IMR-90 (cell line): ENCODE measurements around the gene MKRN2OS. TPM values are rescaled to one million over a fixed set of nuclear protein-coding genes. Genes with fewer than 3 reads are reported as not detected.

Source experiments
- ATAC-seq: fragments of 200-7000 bp; cut with Tn5 transposase; 2 replicates; pipeline ENCODE4 v1.9.1; 2020; ENCODE audit warnings: low read depth, mild to moderate bottlenecking, moderate library complexity
- BruUV-seq: library from RNA; stranded (reverse); fragments of 400-500 nt; replicated peaks from 2 replicates; lab custom pipeline; 2021; lab: Mats Ljungman, UMichigan
- CTCF ChIA-PET: fragments of 300-600 bp; formaldehyde crosslinking; extraction: SDS; loops from one replicate; lab custom pipeline; 2021; ENCODE audit warnings: antibody characterized with exemption; lab: Yijun Ruan, JAX
- POLR2A ChIA-PET: fragments of 300-600 bp; sonication (Branson Sonifier 250); formaldehyde crosslinking; loops from one replicate; lab custom pipeline; 2022; ENCODE audit warnings: antibody characterized with exemption; ENCODE audit not compliant: unreplicated experiment; lab: Charles Lee
- DNase-seq: peaks from one replicate; pipeline ENCODE4 v3.0.0; 2013
- H2AFZ ChIP-seq: replicated peaks from 2 replicates; pipeline ENCODE3; 2013; ENCODE audit warnings: low read length, mild to moderate bottlenecking; ENCODE audit not compliant: poor library complexity
- H2AK5ac ChIP-seq: 2 replicates; pipeline ENCODE4 v1.6.1; 2013; ENCODE audit warnings: low read depth, low read length, inconsistent platforms
- H2AK9ac ChIP-seq: replicated peaks from 2 replicates; pipeline ENCODE3; 2013; ENCODE audit warnings: mild to moderate bottlenecking, low read depth, low read length, moderate library complexity; ENCODE audit not compliant: poor library complexity
- H2BK120ac ChIP-seq: 2 replicates; pipeline ENCODE4 v1.6.1; 2013; ENCODE audit warnings: low read depth, low read length, inconsistent platforms
- H2BK15ac ChIP-seq: 3 replicates; pipeline ENCODE4 v1.6.1; 2013; ENCODE audit warnings: low read depth, low read length, inconsistent platforms
- H2BK20ac ChIP-seq: 2 replicates; pipeline ENCODE4 v1.6.1; 2013; ENCODE audit warnings: low read depth, mild to moderate bottlenecking, inconsistent platforms, low read length, moderate library complexity
- H2BK5ac ChIP-seq: 2 replicates; pipeline ENCODE4 v1.6.1; 2013; ENCODE audit warnings: mild to moderate bottlenecking, low read depth, low read length, inconsistent platforms; ENCODE audit not compliant: poor library complexity, severe bottlenecking
- H3K14ac ChIP-seq: replicated peaks from 2 replicates; pipeline ENCODE4 v1.6.1; 2013; ENCODE audit warnings: low read depth, low read length, inconsistent platforms
- H3K18ac ChIP-seq: 2 replicates; pipeline ENCODE4 v1.6.1; 2013; ENCODE audit warnings: low read depth, low read length, control low read depth
- H3K23ac ChIP-seq: 2 replicates; pipeline ENCODE4 v1.6.1; 2013; ENCODE audit warnings: low read depth, low read length, inconsistent platforms
- H3K27ac ChIP-seq: 2 replicates; pipeline ENCODE4 v1.5.1; 2013; ENCODE audit warnings: mild to moderate bottlenecking, control low read depth, low read length; ENCODE audit not compliant: insufficient read depth
- H3K27me3 ChIP-seq: 2 replicates; pipeline ENCODE4 v1.6.1; 2013; ENCODE audit warnings: low read length; ENCODE audit not compliant: control insufficient read depth, insufficient read depth
- H3K36me3 ChIP-seq: 2 replicates; pipeline ENCODE4 v1.6.1; 2013; ENCODE audit warnings: low read length, mixed read lengths; ENCODE audit not compliant: control insufficient read depth, insufficient read depth
- H3K4ac ChIP-seq: 2 replicates; pipeline ENCODE4 v1.6.1; 2013; ENCODE audit warnings: low read depth, low read length, inconsistent platforms
- H3K4me1 ChIP-seq: 2 replicates; pipeline ENCODE4 v1.6.1; 2013; ENCODE audit warnings: low read length, mixed read lengths; ENCODE audit not compliant: control insufficient read depth, insufficient read depth
- H3K4me2 ChIP-seq: 2 replicates; pipeline ENCODE4 v1.6.1; 2013; ENCODE audit warnings: low read depth, mild to moderate bottlenecking, control low read depth, low read length, moderate library complexity
- H3K4me3 ChIP-seq: 2 replicates; pipeline ENCODE4 v1.5.1; 2013; ENCODE audit warnings: low read depth, mild to moderate bottlenecking, control low read depth, low read length, moderate library complexity; ENCODE audit not compliant: insufficient read depth
- H3K56ac ChIP-seq: 2 replicates; pipeline ENCODE4 v1.6.1; 2013; ENCODE audit warnings: low read length, inconsistent platforms; ENCODE audit not compliant: insufficient read depth; ENCODE audit errors: extremely low read depth
- H3K79me1 ChIP-seq, 2 experiments: 2 replicates each; pipeline ENCODE4 v1.6.1; 2013; ENCODE audit warnings: low read length in 2 of 2, inconsistent platforms in 1 of 2, low read depth in 1 of 2
- H3K9ac ChIP-seq: 2 replicates; pipeline ENCODE4 v1.6.1; 2013; ENCODE audit warnings: low read depth, low read length, control low read depth
- H3K9me1 ChIP-seq: 2 replicates; pipeline ENCODE4 v1.6.1; 2013; ENCODE audit warnings: low read length, inconsistent platforms; ENCODE audit not compliant: insufficient read depth
- H3K9me3 ChIP-seq: 2 replicates; pipeline ENCODE4 v1.6.1; 2013; ENCODE audit warnings: low read length; ENCODE audit not compliant: control insufficient read depth, insufficient read depth
- H4K20me1 ChIP-seq: 2 replicates; pipeline ENCODE4 v1.6.1; 2013; ENCODE audit warnings: low read length, inconsistent platforms; ENCODE audit not compliant: insufficient read depth
- H4K5ac ChIP-seq: 2 replicates; pipeline ENCODE4 v1.6.1; 2013; ENCODE audit warnings: mild to moderate bottlenecking, low read depth, low read length, control low read depth
- H4K8ac ChIP-seq, 2 experiments: 2 replicates each; pipeline ENCODE4 v1.6.1; 2013; ENCODE audit warnings: low read depth in 2 of 2, low read length in 2 of 2, control low read depth in 1 of 2, inconsistent platforms in 1 of 2
- H4K91ac ChIP-seq: 2 replicates; pipeline ENCODE4 v1.6.1; 2013; ENCODE audit warnings: low read depth, low read length, inconsistent platforms; ENCODE audit not compliant: insufficient read depth
- BHLHE40 ChIP-seq: fragments of 150-350 bp; IDR thresholded peaks from 2 replicates; pipeline ENCODE4 v1.6.1; 2016; ENCODE audit warnings: mild to moderate bottlenecking, low read depth, low read length
- CEBPB ChIP-seq: IDR thresholded peaks from 2 replicates; pipeline ENCODE4 v1.6.1; 2012; ENCODE audit warnings: low read depth, low read length, improper control_type of control experiment
- CHD1 ChIP-seq: IDR thresholded peaks from 2 replicates; pipeline ENCODE4 v1.6.1; 2012; ENCODE audit warnings: low read depth, low read length, improper control_type of control experiment
- FOS ChIP-seq: fragments of 150-350 bp; IDR thresholded peaks from 2 replicates; pipeline ENCODE4 v1.6.1; 2016; ENCODE audit warnings: low read depth, low read length
- MAFK ChIP-seq: IDR thresholded peaks from 2 replicates; pipeline ENCODE4 v1.6.1; 2012; ENCODE audit warnings: low read depth, low read length, improper control_type of control experiment
- MAZ ChIP-seq: IDR thresholded peaks from 2 replicates; pipeline ENCODE4 v1.6.1; 2012; ENCODE audit warnings: low read depth, mild to moderate bottlenecking, low read length, improper control_type of control experiment, moderate library complexity, borderline replicate concordance
- MXI1 ChIP-seq: IDR thresholded peaks from 2 replicates; pipeline ENCODE4 v1.6.1; 2012; ENCODE audit warnings: low read depth, mild to moderate bottlenecking, low read length, moderate library complexity, borderline replicate concordance
- NFE2L2 ChIP-seq: fragments of 150-350 bp; IDR thresholded peaks from 2 replicates; pipeline ENCODE4 v1.6.1; 2016; ENCODE audit warnings: low read depth, mild to moderate bottlenecking, low read length
- POLR2A ChIP-seq: IDR thresholded peaks from 2 replicates; pipeline ENCODE4 v1.6.1; 2012; ENCODE audit warnings: mild to moderate bottlenecking, low read depth, low read length
- RAD21 ChIP-seq: IDR thresholded peaks from 2 replicates; pipeline ENCODE4 v1.6.1; 2012; ENCODE audit warnings: low read length, improper control_type of control experiment
- RCOR1 ChIP-seq: IDR thresholded peaks from 2 replicates; pipeline ENCODE4 v1.6.1; 2012; ENCODE audit warnings: mild to moderate bottlenecking, low read length, improper control_type of control experiment; ENCODE audit not compliant: insufficient replicate concordance
- RFX5 ChIP-seq: IDR thresholded peaks from 2 replicates; pipeline ENCODE4 v1.8.0; 2012; ENCODE audit warnings: low read depth, mild to moderate bottlenecking, low read length, moderate library complexity
- SMC3 ChIP-seq: fragments of 150-350 bp; IDR thresholded peaks from 2 replicates; pipeline ENCODE4 v1.6.1; 2016; ENCODE audit warnings: low read depth, mild to moderate bottlenecking, antibody characterized with exemption, low read length, moderate library complexity
- WGBS, 2 experiments: methylation state at CpG; one replicate each; pipeline versions ENCODE4 v1.1.5 to v1.1.7; 2013; ENCODE audit warnings: missing lambda C conversion rate in 2 of 2; ENCODE audit not compliant: insufficient read length in 1 of 2; ENCODE audit errors: extremely low coverage in 2 of 2; 5-methylcytosine and 5-hydroxymethylcytosine counted together
- dilution Hi-C: fragments of 300-500 bp; cut with HindIII; formaldehyde crosslinking; loops from one replicate; pipeline ENCODE4 v1.14.3; 2018; ENCODE audit warnings: low sequenced_read_pairs; ENCODE audit not compliant: unreplicated experiment
- in situ Hi-C: fragments of 300-500 bp; cut with MboI; formaldehyde crosslinking; loops from 3 replicates; pipeline ENCODE4 v1.14.3; 2019; ENCODE audit warnings: low sequenced_read_pairs, inconsistent platforms, mixed read lengths
- intact Hi-C: fragments of 100-400 bp; cut with micrococcal nuclease; formaldehyde crosslinking; loops from 2 replicates; pipeline ENCODE4 v1.10.0; 2022
- polyA plus RNA-seq, 3 experiments: library from polyadenylated mRNA; depleted of rRNA; stranded (reverse); fragments of >200 nt; gene quantifications; 2 replicates each; pipeline ENCODE4 v1.2.3, GENCODE V29; 2012; ENCODE audit warnings: low replicate concordance in 1 of 3
- total RNA-seq: library from RNA; depleted of rRNA; stranded (reverse); fragments of >200 nt; gene quantifications from 2 replicates; pipeline ENCODE4 v1.2.3, GENCODE V29; 2012
- TF ChIP-seq, protein P1 (sequence below): fragments of 150-350 bp; IDR thresholded peaks from 2 replicates; pipeline ENCODE4 v1.6.1; 2017; ENCODE audit warnings: mild to moderate bottlenecking, antibody characterized with exemption, low read length, low read depth
- TF ChIP-seq, protein P2 (sequence below): fragments of 150-350 bp; IDR thresholded peaks from 2 replicates; pipeline ENCODE4 v1.6.1; 2016; ENCODE audit warnings: low read depth, mild to moderate bottlenecking, low read length, moderate library complexity, borderline replicate concordance
- TF ChIP-seq, protein P3 (sequence below): conservative IDR thresholded peaks from 2 replicates; pipeline ENCODE4 v1.5.1; 2012; ENCODE audit warnings: mild to moderate bottlenecking, low read depth, low read length, improper control_type of control experiment

The MKRN2OS gene
- total and polyA plus RNA-seq, 2 of the 4 experiments (the other 2 are of a cell fraction): not detected

DNA sequence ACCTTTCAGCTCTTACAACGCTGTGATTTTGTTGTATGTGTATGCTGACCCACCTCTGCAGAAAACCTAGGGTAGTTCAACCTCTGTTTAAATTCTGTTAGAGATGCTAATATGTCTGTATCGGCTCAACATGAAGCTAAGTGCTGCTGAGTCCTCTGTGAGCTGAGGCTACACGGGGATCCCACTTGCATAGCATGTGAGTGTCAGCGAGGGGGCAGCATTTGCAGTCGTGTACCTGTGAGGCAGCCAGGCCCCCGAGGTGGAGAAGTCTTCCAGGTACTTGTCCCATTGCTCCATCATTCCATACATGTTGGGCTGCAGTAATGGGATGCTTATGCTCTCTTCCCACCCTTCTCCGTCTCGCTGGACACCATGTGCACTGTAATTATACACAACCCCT lies 3.7 kb downstream of the MKRN2OS start:
- CTCF ChIA-PET: no interaction called here
- Histone ChIP-seq H3K9me3 (no peaks in the 10 kb centered on the region), H3K18ac (no peak overlapping the region), H2BK15ac (no peak overlapping the region), H3K27me3 (no peaks in the 10 kb centered on the region), H3K4me1 (no peaks in the 10 kb centered on the region), H3K9me1 (no peaks in the 10 kb centered on the region; the same call in 1 of the 2 replicates), H3K23ac (no peak overlapping the region), H4K8ac (no peak overlapping the region), H3K4me3 (no peak overlapping the region), H3K27ac (no peak overlapping the region), H3K56ac (no peak overlapping the region), H2BK120ac (no peak overlapping the region), H3K4me2 (no peak overlapping the region), H2BK20ac (no peak overlapping the region), H2BK5ac (no peak overlapping the region), H2AK9ac (no peak overlapping the region), H3K79me1 (no peaks in the 10 kb centered on the region), H3K4ac (no peak overlapping the region), H2AK5ac (no peak overlapping the region), H4K91ac (no peak overlapping the region), H4K20me1 (no peaks in the 10 kb centered on the region), H3K14ac (no peak overlapping the region), H2AFZ (no peak overlapping the region), H4K5ac (no peak overlapping the region), H3K36me3 (peaks cover 1% of the 10 kb centered on the region; the same call in 1 of the 2 replicates), H3K9ac (no peak overlapping the region)
- in situ Hi-C loops (no loop called here), dilution Hi-C loops (no loop called here), intact Hi-C loops (no loop called here)
- ATAC-seq: no peak
- TF ChIP-seq RFX5 (no peak), RCOR1 (no peak), MAFK (no peak), RAD21 (no peak), CHD1 (no peak), CEBPB (no peak), MAZ (no peak), BHLHE40 (no peak), SMC3 (no peak), POLR2A (no peak), MXI1 (no peak), NFE2L2 (no peak), FOS (no peak)
- TF ChIP-seq, protein P1, sequence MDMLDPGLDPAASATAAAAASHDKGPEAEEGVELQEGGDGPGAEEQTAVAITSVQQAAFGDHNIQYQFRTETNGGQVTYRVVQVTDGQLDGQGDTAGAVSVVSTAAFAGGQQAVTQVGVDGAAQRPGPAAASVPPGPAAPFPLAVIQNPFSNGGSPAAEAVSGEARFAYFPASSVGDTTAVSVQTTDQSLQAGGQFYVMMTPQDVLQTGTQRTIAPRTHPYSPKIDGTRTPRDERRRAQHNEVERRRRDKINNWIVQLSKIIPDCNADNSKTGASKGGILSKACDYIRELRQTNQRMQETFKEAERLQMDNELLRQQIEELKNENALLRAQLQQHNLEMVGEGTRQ: no peak
- TF ChIP-seq, protein P2, sequence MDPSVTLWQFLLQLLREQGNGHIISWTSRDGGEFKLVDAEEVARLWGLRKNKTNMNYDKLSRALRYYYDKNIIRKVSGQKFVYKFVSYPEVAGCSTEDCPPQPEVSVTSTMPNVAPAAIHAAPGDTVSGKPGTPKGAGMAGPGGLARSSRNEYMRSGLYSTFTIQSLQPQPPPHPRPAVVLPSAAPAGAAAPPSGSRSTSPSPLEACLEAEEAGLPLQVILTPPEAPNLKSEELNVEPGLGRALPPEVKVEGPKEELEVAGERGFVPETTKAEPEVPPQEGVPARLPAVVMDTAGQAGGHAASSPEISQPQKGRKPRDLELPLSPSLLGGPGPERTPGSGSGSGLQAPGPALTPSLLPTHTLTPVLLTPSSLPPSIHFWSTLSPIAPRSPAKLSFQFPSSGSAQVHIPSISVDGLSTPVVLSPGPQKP: no peak
- TF ChIP-seq, protein P3, sequence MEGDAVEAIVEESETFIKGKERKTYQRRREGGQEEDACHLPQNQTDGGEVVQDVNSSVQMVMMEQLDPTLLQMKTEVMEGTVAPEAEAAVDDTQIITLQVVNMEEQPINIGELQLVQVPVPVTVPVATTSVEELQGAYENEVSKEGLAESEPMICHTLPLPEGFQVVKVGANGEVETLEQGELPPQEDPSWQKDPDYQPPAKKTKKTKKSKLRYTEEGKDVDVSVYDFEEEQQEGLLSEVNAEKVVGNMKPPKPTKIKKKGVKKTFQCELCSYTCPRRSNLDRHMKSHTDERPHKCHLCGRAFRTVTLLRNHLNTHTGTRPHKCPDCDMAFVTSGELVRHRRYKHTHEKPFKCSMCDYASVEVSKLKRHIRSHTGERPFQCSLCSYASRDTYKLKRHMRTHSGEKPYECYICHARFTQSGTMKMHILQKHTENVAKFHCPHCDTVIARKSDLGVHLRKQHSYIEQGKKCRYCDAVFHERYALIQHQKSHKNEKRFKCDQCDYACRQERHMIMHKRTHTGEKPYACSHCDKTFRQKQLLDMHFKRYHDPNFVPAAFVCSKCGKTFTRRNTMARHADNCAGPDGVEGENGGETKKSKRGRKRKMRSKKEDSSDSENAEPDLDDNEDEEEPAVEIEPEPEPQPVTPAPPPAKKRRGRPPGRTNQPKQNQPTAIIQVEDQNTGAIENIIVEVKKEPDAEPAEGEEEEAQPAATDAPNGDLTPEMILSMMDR: no peak
- 100% methylated on average over 1 of the region's 8 CpGs; no CpG with 5 or more reads in 1 of the 2 experiments for WGBS, 2 experiments
- POLR2A ChIA-PET: no interaction called here
- DNase-seq: no peak
- BruUV-seq: no TSS peak
